ENCODE measurements around the gene NRG2.
A peak's percentile ranks its signal among the peaks of the same experiment; 100 is the strongest.

Gene NRG2

DNA sequence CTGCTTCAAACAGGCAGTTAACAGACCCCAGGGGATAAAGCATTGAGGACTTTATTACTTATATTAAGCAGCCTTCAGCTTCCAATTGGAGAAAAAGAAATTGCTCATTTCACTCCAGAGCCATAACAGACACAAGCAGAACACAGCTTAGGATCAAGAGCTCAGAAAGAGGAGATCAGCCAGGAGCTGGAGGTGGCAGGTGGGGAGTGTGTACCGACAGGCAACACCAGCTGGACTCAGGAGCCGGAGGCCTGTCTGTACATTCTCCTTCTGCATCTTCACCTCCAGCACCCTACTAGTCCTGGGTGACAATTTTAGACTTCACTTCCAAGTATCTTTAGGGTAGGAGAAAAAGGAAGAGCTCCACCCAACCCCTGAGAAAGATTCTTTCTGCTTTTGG lies 35.8 kb downstream of the NRG2 start:
- DNase-seq (ENCODE audit: low read depth) = no peak

DNA sequence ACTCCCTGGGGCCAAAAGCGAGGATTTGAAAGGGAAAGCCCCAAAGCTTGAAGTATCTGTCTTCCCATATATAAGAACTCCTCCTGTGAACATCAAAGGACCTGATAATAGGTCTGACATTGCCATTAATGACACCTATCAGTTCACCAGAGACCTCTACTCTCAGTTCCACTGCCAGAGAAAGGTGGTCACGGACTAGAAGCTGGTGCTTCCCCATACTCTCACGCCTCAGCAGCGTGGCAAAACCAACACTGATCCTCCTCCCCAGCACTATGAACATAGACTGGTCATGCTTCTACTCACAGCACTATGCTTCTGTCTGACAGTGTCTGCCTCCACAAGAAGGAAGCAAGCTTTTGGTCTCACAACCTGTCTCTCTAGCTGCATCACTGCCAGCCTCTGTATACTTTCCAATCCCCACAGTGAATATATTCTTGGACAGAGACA lies 37.9 kb downstream of the NRG2 start:
- DNase-seq (ENCODE audit: low read depth) = no peak

DNA sequence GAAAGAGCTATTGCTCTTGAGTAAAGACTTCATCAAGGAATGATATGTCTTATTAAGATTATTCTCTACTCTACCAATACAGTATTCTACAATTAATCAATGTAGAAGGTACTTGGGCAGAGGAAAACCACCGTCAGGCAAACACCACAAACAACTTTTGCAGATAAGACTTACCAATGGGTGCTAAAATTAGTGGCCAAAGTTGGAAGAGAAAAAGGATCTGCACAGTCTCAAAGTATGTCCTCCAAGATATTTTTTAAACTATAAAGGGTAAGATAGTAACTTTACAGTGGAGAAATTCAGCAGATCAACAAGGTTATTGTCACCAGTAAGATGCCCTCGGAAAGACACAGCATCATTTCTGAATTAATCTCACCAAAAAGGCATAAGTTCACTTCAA lies 38.9 kb downstream of the NRG2 start:
- DNase-seq (ENCODE audit: low read depth) = no peak

DNA sequence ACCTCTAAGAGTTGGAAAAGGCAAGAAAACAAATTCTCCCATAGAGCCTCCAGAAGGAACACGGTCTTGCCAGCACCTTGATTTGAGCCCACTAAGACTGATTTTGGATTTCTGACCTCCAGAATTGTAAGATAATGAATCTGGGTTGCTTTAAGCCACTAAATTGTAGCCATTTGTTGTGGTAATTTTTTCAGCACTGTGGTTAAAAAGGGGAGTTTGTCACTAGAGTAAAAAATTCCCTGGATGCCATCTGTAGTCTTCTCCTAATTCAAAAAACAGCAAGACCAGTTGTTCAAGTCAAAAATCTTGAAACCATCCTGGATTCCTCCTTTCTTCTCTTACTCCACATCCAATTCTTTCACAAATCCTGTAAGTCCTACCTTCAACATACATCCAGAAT lies 39.6 kb downstream of the NRG2 start:
- no peak for DNase-seq (ENCODE audit: low read depth)

DNA sequence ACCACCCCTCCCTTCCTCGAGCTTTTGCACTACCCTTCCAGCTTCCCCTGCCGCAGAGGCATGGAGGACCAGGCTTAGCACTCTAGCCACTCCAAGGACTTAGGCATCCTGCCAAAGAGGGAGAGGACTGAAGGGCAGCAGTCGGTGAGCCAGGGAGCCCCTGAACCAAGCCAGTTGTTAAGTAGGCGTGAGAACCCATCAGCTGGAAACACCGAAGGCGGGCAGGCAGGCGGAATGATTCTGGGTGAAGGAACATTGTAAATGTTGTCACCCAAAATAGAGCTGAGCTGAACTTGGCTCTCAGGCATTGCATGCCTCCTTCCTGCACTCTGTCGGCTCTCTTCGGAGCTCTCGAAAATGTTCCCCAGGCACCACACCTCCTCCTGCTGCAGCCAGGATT lies 42.8 kb downstream of the NRG2 start:
- no peak for DNase-seq (ENCODE audit: low read depth)

DNA sequence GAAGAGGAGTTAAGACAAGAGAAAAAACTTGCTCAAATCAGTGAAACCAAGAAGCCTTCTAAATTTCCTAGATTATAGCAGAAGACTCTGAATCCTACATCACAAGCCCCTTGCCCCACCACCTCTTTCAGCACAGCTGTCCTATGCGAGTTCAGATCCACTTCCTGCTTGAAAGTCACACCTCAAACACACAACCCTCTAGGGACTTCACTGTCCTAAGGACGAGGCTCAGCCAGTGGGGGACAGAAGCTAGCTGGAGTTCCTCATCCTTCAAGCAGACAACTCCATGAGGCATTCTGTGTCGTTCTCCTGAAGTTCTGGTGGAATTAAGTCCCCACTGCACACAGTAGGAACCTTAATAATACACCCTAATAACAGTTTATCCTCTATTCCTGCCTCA lies 44.3 kb downstream of the NRG2 start:
- DNase-seq (ENCODE audit: low read depth) = no peak

DNA sequence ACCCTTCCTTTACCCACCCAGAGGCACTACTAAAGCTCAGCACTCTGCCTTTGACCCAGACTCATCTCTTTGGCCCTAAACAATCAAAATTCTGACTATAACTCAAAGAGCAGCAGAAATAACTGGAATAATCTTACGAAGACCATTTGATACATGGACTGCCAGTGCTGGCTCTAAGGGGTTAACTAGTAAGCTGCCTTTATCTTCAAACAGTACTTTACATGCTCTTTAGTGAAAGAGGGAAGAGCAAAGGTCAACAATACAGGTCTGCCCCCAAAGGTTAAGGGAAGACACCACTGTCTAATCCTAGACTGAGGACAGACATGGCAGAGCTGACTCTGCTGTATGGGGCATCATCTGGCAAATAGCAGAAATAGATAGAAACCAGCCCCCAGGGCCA lies 45.8 kb downstream of the NRG2 start:
- DNase-seq (ENCODE audit: low read depth) = no peak

DNA sequence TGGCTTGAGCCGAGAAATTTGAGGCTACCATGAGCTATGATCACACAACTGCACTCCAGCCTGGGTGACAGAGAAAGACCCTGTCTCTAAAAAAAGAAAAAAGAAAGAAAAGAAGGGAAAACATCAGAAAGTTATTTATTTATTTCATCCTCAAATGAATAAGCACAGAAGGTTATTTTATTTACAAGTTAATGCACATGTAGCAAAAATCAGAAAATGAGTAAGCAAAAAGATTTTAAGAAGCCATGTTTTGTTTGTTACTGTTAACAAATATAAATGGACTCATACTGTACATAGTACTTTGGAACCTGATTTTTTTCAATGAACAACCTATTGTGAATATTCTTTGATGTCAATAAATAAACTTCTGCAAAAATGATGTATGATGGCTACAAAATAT lies 47.2 kb downstream of the NRG2 start:
- DNase-seq (ENCODE audit: low read depth) = no peak

DNA sequence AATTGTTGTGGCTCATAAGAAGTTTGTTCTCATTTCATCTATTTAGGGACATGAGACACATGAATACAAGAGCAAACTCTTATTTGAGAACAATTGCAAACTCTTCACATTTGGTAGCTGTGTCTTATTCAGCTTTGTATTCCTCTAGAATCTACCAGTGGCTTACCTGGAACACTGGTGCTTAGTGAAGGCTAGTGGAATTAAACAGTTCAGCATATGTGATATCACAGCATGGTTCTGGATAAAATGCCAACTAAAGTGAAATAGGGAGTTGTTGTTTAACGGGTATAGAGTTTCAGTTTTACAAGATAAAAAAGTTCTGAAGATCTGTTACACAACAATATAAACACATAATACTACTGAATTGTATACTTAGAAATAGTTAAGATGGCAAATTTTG lies 48.9 kb downstream of the NRG2 start:
- DNase-seq (ENCODE audit: low read depth) = no peak

DNA sequence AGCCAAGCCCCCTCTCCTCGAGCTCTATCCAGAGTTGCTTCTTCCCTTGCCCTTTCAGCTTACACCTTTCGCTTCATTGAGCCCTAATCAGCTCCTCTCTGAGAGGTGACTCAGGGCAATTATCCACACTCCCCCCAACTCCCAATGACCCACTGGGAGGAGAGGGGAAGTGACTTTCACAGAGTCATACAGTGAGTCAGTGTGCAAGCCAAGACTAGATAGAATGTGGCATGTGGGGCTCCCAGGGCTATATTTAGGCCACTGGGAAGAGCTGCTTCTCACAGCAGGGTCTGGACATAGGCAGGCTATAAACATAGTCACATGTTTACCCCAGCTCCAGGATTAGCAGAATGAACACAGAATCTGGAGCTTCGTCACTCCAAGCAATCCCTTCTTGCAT lies 57.4 kb downstream of the NRG2 start:
- DNase-seq (ENCODE audit: low read depth) = no peak

DNA sequence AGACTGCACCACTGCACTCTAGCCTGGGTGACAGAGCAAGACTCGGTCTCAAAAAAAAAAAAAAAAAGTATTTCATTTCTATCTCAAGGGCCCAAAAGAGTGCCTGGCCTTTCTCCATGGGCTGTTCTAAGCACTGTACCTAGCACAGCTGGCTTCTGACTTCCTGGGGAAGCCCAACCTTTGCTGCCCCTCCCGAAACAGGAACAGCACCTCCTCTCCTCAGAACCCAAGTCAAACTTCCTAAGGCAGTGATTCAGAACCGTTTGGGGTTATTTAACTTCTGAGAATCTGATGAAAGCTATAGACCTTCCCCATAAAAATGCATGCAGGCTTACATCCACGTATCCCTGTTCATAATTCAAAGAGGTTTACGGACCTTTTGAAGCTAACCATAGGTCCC lies 57.8 kb downstream of the NRG2 start:
- no peak for DNase-seq (ENCODE audit: low read depth)

DNA sequence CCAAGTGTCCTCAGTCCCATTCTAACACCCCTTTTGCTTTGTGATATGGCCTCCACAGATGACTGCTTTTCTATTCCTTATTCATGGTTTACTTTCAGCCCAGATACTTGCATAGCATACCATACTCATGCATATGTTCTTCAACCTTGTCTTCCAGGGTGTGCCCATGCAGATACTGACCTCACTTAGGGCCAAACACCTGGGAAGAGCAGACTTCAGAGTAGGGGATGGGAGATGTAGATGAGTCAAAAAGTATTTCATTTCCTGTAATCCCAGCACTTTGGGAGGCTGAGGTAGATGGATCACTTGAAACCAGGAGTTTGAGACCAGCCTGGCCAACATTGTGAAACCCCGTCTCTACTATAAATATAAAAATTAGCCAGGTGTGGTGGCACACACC lies 58.3 kb downstream of the NRG2 start:
- DNase-seq (ENCODE audit: low read depth) = no peak

DNA sequence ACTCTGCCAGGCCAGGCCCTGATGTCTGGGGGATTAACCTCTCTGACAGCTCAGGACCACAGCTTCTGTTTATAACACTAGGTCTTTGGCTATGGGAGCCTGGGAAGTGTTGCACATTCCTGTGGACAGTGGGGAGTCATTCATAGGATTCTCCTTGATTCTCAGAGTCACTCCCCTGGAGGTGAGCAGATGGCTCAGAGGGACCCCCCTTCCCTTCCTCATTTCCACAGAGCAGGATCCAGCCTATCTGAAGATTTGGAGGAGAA lies 60.2 kb downstream of the NRG2 start:
- DNase-seq (ENCODE audit: low read depth) = no peak

DNA sequence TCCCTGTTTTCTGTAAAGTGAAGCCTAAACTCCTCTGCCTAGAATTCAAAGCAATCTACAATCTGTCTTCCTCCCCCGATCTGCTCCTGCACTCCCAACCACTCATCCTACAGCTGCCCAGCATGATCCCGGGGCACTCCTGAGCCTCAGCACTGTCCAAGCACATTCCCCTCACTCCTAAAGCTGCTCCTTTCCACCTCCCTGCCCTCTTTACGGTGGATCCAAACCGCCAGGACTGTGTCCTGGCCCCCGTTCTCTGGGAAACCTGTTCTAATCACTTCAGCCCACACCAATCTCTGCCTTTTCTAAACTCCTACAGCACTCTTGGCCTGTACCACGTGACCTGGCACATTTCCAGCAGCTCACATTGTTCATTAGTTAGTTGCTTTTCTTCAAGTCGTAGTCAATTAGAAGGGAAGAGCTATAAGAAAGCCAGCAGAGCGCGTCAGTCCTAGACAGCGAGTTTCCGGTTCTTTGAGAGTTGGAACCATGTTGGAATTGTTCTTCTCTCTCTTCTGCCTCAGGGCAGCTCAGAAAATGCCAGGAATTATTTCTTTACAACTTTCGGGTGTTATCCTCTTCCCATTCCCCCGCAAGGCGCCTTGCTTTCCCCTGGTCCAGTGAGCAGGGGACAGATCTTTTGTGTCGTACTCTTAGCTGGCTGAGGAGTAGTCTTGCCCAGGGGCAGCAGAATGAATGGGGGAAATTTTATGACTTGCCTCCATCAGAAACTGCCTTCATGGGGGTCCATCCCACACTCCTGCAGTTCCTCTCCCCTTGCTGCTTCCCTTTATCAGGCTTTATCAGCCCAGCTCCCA lies 60.7 kb downstream of the NRG2 start:
- DNase-seq (ENCODE audit: low read depth) = no peak

DNA sequence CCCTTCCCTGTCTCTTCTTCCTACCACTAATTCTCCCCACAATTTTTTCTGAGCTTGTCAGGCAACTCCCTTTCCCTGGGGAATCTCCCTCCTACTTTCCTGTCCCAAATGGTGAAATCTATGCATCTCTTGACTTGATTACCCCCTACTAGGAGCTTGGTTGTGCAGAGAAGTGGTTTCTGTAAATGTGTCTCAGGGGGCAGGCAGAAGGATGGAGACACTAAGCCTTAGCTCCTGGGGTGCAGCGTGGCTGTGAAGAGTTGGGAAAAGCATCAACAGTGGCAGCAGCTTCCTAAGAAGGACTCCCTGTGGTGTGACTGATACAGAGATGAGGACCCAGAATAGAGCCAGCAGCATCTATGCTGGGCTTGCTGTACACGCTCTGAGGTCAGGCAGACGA lies 62.3 kb downstream of the NRG2 start:
- DNase-seq (ENCODE audit: low read depth) = no peak

DNA sequence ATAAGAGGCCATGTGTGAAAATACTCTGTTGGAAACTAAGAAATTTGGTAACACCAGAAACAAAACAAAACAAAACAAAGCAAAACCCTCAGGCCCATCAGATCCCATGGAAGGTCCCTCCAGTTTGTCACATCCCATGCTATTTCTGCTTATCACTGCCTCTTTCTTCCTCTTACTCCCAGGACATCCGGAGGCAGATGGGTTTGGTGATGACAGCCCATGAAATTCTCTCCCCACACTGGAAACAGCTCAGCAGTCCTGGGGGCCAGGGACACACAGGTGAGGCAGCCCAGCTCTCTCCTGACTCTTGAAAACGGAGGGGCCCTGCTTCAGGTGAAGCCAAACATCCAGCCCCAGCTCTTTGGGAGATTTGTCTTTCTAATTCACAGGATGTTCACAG lies 63.2 kb downstream of the NRG2 start:
- no peak for DNase-seq (ENCODE audit: low read depth)

DNA sequence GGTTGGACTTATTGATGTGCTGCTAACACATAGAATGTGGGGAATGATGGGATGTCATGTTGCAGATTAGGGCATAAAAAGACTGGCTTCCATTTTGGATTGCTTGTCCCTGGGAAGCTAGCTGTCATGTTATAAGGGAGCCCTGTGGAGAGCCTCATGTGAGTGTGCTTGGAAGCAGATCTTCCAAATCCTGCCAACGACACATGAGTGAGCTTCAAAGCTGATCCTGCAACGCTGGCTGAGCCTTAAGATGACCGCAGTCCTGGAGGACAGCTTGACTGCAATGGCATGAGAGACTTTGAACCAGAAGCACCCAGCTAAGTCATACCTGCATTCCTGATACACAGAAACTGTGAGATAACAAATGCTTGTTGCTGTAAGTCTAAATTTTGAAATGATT lies 63.6 kb downstream of the NRG2 start:
- DNase-seq (ENCODE audit: low read depth) = no peak

DNA sequence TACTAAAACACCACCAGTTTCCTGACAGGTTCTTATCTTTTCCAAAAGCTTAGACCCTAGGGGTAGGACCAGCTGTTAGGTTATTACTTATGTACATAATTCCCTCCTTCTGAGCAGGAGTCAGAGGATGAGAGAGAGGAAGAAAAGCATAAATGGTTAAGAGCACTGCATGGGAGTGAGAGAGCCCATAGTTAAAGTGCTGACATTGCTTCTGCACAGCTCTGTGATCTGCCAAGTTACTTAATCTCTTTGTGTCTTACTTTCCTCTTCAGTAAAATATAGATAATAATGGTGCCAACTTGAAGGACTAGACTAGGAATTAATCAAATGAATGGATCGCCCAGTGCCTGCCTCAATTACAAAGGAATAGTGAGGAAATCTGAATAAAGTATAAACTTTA lies 66.4 kb downstream of the NRG2 start:
- DNase-seq (ENCODE audit: low read depth) = no peak

DNA sequence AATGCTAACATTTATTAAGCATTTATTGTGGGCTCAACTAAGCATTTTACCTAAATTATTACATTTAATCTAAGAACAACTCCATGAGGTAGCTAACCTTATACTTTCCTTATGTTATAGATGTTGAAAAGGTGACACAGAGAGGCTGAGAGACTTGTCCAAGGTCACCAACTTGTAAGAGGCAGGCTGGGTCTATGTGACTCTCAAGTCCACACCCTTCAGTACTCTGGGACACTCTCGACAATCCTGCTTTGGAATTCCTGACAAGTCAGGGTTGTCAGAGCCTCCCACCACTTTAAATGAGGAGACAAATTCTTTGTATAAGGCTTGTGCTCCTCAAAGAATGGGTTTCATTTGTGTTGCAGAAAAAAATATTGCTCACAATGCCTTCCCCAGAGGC lies 67.2 kb downstream of the NRG2 start:
- no peak for DNase-seq (ENCODE audit: low read depth)

DNA sequence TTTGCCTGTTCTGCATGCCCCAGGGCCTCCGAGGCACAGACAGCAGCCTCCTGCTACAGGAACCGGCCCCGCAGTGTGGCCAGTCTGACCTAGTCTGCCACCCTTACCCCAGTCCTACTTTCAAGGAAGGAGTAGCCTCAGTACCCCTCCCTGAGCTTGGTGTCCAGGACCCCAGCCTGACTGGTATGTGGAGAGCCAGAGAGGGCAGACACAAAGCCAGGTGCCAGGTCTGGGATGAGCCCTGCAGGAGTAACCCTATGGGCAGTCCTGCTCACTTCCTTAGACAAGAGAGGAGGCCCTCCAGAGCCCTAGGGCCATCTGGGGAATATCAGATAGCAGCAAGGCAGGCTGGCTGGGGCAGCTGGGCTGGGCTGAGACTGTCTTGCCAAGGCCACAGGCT lies 67.8 kb downstream of the NRG2 start:
- no peak for DNase-seq (ENCODE audit: low read depth)

DNA sequence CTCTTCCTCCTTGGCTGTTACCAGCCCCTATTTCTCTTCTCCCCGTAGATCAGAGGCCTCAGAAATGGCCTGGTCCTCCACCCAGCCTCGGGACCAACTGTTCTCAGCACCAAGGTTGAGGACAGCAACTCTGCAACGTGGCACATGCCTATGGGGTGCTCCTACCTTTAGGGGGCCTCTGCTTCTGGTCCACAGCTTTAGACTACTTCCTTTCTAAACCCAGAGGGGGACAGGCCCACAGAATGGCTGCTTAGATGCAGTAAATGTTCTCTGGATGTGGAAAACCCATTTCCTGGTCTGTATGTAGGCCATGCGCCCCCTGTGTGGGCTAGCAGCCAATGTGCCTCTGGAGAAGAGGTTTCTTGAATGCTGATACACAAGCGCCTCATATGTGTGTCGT lies 68.4 kb downstream of the NRG2 start:
- DNase-seq (ENCODE audit: low read depth) = no peak

DNA sequence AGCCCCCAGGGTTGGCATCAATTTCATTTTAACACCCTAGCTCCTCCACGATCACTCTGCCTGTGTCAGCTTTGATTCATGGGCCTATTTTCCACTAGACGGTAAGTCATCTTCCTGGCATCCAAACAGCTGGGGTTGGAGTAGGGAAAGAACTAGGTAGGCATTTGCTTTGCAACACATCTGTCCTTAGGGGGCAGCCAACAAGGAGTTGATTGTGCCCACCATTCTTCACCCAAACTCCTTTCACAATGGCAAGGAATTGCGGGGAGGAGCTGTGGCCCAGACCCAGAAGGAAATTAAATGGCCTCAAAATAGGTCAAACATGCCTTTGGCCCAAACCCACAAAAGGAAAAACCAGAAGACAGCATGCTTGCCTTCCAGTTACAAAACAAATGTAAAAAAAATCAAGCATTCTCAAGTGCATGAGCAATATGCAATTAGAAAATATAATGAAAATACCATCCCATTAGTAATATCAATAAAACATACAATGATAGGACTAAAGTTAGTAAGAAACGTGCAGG lies 71.8 kb downstream of the NRG2 start:
- no peak for DNase-seq (ENCODE audit: low read depth)

DNA sequence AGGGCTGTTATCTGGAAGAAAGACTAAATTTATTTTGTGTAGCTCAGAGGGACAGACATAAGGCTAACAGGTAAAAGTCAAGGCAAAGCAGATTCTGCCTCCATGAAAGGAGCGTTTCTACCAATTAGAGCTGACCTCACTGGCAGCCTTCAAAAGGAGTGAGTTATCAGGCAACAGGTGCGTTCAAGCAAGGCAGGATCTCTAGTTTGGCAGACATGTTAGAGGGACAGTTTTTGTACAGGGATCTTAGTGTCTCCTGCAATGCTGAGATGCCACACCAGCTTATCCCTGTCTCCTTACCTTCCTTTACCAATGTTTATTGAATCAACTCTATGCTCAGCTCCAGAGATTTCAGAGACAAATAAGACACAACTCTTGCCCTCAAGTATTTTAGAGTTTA lies 73.8 kb downstream of the NRG2 start:
- DNase-seq (ENCODE audit: low read depth) = no peak

DNA sequence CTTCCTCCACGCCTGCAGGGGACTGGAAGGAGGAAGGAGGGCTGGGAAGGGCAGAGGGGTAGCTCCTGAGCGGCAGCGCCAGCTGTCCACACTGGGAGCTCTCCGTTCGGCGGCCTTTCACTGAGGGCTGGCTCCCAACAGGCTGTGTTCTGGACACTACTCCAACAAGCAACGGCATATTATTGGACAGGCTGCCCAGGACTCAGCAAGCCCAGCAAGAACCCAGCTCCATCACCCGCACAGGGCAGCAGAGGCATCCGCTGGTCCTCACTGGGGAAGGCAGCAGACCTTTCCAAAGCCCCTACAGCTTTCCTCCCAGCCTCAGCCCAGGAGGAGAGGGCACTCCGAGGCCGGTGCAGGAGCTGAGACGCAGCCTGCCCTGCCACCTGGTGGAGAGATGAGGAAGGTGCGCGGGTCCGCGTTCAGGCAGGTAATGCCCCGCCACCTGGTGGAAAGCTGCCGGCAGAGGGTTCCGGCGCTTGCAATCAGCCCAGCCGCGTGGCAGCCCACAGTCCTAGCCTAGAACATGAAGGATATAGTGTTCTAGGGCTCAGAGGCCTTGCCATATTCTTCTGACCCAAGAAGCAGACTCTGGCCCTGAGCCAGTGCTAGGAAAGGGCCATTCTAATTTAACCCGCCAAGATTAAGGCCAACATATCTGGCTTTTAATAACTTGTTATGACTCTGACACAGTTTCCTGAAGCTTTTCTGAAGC lies 74.4 kb downstream of the NRG2 start:
- peak; percentile 82 for DNase-seq (ENCODE audit: low read depth)

Measured in stimulated activated CD4-positive, alpha-beta T cell treated with anti-CD3 and anti-CD28 coated beads, Interleukin-2, amount 100 ng/mL, for 4 hours (primary cell).